Activated T-helper 1 cell treated with anti-CD3 and anti-CD28 coated beads, Interleukin-2, amount 50 U/mL, for 16 hours (primary cell): Measurements from ENCODE around the gene WDR20.
"Not testable (repeated sequence)": the region's sequence is repeated elsewhere in the genome, so short reads cannot be mapped to it uniquely, and the experiment has no call there.

ENCODE experiments used
- DNase-seq, 2 donors: peaks; one replicate each; pipeline ENCODE4 v3.0.0-alpha.2; 2020; ENCODE audit warnings: low read depth in 1 of 2, low spot score in 1 of 2

The WDR20 gene

DNA sequence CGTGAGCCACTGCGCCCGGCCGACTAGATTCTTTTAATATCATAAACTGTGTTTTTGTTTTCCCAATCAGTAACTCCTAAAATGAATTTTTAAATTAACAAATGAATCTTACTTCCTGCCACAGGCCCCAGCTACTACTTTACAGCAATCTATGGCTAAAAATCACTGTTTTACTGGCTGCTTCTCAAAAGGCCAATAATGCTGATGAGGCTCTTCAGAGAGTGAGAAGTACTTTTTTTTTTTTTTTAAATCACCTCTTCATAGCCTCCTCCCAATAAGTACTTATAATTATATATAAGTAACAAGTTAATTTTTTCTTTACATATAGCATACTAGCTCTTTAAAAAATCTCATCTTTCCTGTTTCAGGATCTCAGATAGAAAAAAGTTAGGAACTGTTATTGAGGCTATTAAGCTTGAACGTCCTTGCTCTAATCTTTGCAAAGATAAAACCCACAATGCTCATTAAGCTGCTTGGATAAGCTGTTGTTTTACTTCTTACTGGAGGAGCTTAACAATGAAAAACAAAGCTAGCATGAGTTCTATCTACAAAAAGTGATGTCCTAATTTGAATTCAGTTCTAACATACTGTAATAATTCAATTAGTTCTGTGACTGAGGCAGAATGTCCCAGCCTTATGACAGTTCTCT is 12.8 kb upstream of the WDR20 start:
- no peak for DNase-seq

DNA sequence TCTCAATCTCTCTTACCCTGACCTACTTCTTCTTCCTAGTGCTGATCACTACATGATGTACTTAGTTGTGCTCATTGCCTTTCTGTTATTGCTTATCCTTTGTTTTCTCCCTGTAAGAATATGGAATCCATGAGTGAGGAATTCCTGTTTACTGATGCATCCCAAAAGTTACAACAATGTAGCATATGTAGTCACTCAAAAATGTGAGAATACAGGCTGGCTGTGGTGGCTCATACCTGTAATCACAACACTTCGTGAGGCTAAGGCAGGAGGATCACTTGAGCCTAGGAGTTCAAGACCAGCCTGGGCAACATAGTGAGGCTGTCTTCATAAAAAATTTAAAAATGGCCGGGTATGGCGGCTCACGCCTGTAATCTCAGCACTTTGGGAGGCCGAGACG is 8.0 kb upstream of the WDR20 start:
- no peak for DNase-seq

- not testable (repeated sequence) for DNase-seq
Observed at GRCh38 chr14:102134021-102134420, 5.7 kb upstream of the WDR20 start.

GRCh38 chr14:102134719-102135118 is 5.0 kb upstream of the WDR20 start:
- not testable (repeated sequence) for DNase-seq

- DNase-seq: not testable (repeated sequence)
Observed at GRCh38 chr14:102135456-102135855, 4.2 kb upstream of the WDR20 start.

DNA sequence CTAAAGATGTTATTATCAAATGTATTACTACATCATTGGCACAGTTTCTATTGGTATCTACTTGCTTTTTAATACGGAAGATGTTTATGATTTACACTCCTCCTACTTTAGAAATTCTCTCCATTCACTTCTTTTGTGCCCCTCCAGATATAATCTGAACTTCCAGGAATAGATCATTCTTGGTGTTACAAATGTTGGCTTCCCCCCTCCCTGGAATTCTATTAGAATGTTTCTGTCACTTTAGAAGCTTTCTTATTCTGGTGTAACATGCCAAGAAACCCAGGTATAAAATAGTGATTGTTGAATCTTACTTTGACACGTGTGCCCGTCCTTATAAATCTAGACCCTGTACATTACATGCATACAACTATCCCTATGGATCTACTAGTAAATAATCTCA is 1.2 kb upstream of the WDR20 start:
- no peak for DNase-seq

DNA sequence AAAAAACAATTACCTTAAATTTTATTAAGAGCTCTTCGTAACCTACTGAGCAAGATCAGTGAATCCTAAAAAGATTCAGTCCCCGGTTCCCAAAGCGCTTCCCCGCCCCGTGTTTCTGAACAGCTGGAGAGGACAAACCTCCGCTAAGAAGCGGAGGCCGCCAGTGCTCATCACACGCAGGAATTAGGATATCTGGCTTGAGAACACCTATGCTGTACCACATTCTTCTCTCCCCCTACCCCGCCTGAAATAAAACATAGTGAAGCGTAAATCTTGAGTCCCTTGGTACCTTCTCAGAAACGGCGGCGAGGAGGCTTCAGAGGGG is 774 bp upstream of the WDR20 start:
- no peak for DNase-seq

GRCh38 chr14:102140027-102140749 is 491 bp downstream of the WDR20 start:
- peak in 1 of 2 donors; percentile 19 for DNase-seq

DNA sequence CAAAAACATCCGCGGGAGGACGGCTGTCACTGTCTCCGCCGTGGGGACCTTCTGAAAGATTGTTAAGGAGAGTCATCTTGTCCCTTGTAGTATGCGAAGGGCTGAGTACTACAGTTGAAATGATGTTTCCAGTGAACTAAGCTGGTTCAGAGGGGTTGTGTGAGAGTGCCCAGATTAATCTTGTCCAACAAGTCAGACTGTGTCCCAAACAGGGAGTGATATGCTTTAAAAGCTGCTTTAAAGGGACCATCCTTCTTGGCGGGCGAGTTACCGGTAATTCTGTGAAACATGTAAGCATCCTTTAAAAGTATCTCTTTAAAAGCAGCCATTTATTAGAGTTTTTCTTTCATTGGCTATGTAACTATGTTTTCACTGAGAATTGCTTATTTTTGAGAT is 1.1 kb downstream of the WDR20 start:
- DNase-seq: no peak

DNA sequence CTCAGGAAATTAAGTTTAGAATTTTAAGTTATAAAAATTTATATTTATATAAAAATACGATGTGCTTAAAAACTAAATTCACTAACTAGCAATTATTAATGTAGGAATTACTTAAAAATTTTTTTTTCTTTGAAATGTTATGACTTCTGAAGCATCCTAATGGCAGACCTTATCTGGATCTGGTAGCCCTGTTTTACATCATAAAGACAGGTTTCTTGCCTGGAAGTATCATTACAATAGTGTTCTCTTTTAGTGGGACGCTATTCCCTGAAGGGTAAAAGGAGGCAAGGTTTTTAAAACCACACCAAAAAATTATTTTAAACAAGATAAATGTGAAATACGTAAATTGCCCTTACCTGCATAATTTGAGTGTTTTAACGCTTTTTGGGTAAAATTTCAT is 2.1 kb downstream of the WDR20 start:
- no peak for DNase-seq

- DNase-seq: no peak
Observed at GRCh38 chr14:102144914-102145313, 5.2 kb downstream of the WDR20 start.

GRCh38 chr14:102145395-102145794 is 5.7 kb downstream of the WDR20 start:
- no peak for DNase-seq

DNA sequence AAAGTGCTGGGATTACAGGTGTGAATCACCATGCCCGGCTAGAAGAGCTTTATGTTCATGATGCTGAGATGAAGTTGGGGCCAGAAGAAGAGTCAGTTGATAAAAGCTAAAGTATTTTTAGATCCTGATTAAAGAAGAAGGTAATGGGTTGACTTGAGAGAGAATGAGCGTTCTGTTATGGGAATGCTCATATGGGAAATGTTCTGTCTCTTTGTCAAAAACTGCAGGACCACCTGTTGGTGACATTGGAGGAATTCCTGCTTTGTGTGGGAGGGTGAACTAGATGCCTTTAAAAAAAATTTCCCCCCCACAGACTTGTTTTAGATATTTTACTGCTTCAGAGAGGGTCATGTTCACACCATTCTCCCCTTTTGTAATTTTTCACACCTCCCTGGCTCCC is 6.7 kb downstream of the WDR20 start:
- no peak for DNase-seq

DNA sequence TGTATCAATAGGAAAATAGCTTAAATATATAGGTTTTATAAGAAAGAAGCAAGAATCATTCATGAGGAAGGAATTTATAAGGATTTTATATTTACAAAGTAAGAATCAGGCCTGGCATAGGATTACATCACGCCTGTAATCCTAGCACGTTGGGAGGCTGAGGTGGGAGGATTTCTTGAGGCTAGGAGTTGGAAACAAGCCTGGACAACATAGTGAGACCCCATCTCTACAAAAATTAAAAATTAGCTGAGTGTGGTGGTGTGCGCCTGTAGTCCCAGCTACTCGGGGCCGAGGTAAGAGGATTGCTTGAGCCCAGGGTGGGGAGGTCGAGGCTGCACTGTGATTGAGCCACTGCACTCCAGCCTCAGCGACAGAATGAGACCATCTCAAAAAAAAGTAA is 10.4 kb downstream of the WDR20 start:
- DNase-seq: no peak

DNA sequence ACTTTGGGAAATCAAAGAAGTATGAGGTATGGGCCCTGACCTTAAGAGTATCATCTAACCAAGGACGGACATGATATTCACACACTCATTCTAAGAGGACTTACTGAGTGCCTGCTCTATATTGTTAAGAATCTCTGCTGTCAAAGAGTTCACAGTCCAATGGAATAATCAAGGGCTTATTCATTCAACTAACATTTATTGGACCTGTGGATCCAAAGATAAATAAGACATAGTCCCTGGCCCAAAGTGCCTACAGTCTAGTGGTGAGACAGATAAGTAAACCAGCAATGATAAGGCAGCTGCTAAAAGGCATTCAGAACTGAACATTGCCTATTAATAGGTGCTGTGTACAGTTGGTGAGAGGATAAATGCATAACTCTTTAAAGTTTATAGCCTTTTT is 11.0 kb downstream of the WDR20 start:
- DNase-seq: no peak

DNA sequence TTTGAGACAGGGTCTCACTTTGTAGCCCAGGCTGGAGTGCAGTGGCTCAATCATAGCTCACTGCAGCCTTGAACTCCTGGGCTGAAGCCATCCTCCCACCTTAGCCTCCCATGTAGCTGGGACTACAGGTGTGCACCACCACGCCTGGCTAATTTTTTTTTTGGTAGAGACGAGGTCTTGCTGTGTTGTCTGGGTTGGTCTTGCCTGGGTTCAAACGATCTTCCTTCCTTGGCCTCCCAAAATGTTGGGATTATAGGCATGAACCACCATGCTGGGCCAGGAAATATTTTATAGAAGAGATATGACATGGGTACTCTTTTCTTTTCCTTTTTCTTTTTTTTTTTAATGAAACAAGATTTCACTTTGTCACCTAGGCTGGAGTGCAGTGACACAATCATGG is 11.7 kb downstream of the WDR20 start:
- DNase-seq: not testable (repeated sequence)

DNA sequence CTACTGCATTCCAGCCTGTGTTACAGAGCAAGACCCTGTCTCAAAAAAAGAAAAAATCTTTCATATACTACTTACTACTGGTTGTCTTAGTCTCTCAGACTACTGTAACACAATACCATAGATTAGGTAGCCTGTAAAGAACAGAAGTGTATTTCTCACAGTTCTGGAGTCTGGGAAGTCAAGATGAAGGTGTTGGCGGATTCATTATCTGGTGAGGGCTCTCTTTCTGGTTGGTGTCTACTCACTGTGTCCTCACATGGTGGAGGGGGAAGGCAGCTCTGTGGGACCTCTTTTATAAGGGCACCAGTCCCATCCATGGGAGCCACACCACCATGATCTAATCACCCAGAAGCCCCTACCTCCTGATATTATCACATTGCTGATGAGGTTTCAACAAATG is 14.4 kb downstream of the WDR20 start:
- no peak for DNase-seq

DNA sequence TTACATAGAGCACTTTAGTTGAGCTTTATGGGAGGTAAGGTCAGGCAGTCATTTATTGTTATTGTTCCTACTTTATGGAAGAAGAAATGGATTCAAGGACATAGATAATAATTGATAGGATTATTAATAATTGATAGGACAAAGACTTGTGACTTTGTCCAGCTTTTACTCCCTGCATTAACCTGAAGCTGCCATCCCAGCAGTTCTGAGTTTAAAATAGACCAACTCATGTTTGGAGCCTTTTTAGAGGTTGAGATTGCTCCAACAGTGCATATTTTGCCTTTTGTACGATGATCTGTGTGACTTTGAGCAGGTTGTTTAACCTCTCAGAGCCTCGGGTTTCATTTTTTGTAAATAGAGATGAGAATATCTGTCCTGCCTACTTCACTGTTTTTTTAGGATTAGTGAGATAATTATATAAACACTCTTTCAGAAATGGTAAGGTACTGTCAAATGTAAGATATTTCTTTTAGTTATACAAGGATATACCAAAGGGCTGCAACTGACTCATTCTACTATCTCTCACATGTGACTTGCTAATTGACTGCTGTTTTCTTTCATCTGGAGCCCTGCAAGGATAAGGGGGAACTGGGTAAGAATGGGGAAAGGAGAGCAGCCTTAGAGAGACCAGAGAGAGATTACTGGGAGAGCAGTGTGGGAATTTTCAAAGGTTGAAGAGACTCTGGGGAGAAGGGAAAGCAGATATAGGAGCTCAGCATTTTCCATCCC is 15.3 kb downstream of the WDR20 start:
- DNase-seq: no peak

DNA sequence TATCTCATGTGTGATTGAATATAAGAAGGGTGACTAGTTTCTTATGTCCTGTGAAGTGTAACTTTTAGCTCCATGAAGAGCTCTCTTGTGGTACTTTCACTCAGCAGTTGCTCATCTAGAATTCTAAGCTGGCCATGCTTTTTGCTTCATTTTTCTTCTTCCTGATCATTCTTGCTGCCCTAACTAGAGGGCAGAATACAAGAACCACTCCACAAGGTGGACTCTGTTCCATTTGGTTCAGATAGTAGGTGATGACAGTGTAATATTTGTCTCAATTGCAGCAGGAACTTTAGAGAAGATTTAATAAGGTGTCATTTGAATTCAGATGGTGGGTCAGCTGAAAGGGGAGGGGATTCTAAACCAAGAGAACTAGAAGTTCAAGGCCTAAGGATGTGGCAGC is 17.6 kb downstream of the WDR20 start:
- no peak for DNase-seq

DNA sequence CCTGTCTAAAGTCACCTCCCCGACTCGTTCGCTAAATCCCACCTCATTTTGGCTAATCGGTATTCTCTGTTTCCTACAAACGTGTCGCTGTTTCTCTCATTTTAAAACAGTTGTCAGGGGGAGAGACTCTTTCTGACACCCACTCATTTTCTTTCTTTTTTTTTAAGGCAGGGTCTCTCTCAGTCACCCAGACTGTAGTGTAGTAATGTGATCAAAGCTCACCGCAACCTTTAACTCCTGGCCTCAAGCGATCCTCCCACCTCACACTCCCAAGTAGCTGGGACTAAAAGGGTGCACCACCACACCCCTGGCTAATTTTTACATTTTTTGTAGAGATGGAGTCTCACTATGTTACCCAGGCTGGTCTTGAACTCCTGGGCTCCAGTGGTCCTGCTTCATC is 19.1 kb downstream of the WDR20 start:
- DNase-seq: no peak

- DNase-seq: no peak
Observed at GRCh38 chr14:102159841-102160240, 20.1 kb downstream of the WDR20 start.

- no peak for DNase-seq
Observed at GRCh38 chr14:102162487-102162886, 22.8 kb downstream of the WDR20 start.

- no peak for DNase-seq
Observed at GRCh38 chr14:102164241-102164641, 24.5 kb downstream of the WDR20 start.
